ENCODE data around the gene HOATZ.

HOATZ gene

GRCh38 chr11:111577821-111578220 lies 63.2 kb downstream of the HOATZ start:
- Histone ChIP-seq H3F3A (ENCODE audit: insufficient read depth, low read length) (no peaks in the 10 kb centered on the region), H3K9me3 (ENCODE audit: low read length) (no peaks in the 10 kb centered on the region), H3K27ac (ENCODE audit: low read depth, low read length, poor library complexity, severe bottlenecking) (no peak overlapping the region), H3K9ac (ENCODE audit: low read length) (no peak overlapping the region), H3K36me3 (ENCODE audit: insufficient read depth, low read length) (no peaks in the 10 kb centered on the region), H3K79me2 (ENCODE audit: insufficient read depth, low read length) (no peaks in the 10 kb centered on the region), H3K27me3 (ENCODE audit: insufficient read depth, low read length) (no peaks in the 10 kb centered on the region), H3K4me3 (ENCODE audit: low read depth, low read length, poor library complexity, severe bottlenecking) (no peak overlapping the region), H3K9me2 (ENCODE audit: low read depth, low read length) (no peaks in the 10 kb centered on the region), H2AFZ (ENCODE audit: low read length) (no peak overlapping the region), H4K20me1 (ENCODE audit: insufficient read depth, low read length) (no peaks in the 10 kb centered on the region), H3K4me2 (ENCODE audit: low read length) (no peak overlapping the region), H3K4me1 (ENCODE audit: insufficient read depth, low read length, severe bottlenecking) (peaks cover 29% of the 10 kb centered on the region)
- TF ChIP-seq EZH2 (IDR thresholded peaks at IDR 0.05; ENCODE audit: borderline replicate concordance, low read length) (no peak), CTCF (IDR thresholded peaks at IDR 0.05; ENCODE audit: low read length) (no peak)

GRCh38 chr11:111581341-111581740 lies 66.8 kb downstream of the HOATZ start:
- H3K4me3 ChIP-seq (ENCODE audit: low read depth, low read length, poor library complexity, severe bottlenecking), result no peak overlapping the region

DNA sequence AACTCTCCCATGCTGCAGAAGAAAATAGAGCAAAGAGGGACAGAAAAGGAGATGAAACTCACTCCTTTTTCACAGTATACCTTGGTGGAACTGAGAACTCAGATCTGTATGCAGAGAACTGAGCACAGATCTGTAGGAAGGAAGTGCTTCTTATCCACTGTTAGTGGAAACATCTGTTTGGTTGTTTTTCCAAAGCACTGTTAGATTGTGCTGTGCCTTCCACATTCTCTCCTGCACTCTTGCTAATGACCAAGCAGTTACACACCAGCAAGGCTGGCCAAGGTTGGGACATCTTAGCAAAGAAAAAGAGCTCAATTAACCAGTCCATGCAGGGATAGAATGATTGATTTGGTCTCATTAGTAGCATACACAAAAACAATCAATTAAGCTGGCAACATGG lies 67.6 kb downstream of the HOATZ start:
- Histone ChIP-seq H2AFZ (ENCODE audit: low read length) (no peak overlapping the region), H3K4me1 (ENCODE audit: insufficient read depth, low read length, severe bottlenecking) (peaks cover 25% of the 10 kb centered on the region), H3K4me3 (ENCODE audit: low read depth, low read length, poor library complexity, severe bottlenecking) (no peak overlapping the region), H3F3A (ENCODE audit: insufficient read depth, low read length) (no peaks in the 10 kb centered on the region), H3K9me2 (ENCODE audit: low read depth, low read length) (no peaks in the 10 kb centered on the region), H4K20me1 (ENCODE audit: insufficient read depth, low read length) (no peaks in the 10 kb centered on the region), H3K4me2 (ENCODE audit: low read length) (no peak overlapping the region), H3K27me3 (ENCODE audit: insufficient read depth, low read length) (no peaks in the 10 kb centered on the region), H3K27ac (ENCODE audit: low read depth, low read length, poor library complexity, severe bottlenecking) (no peak overlapping the region), H3K36me3 (ENCODE audit: insufficient read depth, low read length) (no peaks in the 10 kb centered on the region), H3K9me3 (ENCODE audit: low read length) (no peaks in the 10 kb centered on the region), H3K9ac (ENCODE audit: low read length) (no peak overlapping the region), H3K79me2 (ENCODE audit: insufficient read depth, low read length) (no peaks in the 10 kb centered on the region)
- TF ChIP-seq EZH2 (IDR thresholded peaks at IDR 0.05; ENCODE audit: borderline replicate concordance, low read length), result no peak
- TF ChIP-seq CTCF (IDR thresholded peaks at IDR 0.05; ENCODE audit: low read length), result no peak

More at GRCh38 chr11:111581341-111581740, 66.8 kb downstream of the HOATZ start:
- Histone ChIP-seq H3K27me3 (ENCODE audit: insufficient read depth, low read length) (no peaks in the 10 kb centered on the region), H2AFZ (ENCODE audit: low read length) (no peak overlapping the region), H3K9me3 (ENCODE audit: low read length) (no peaks in the 10 kb centered on the region), H4K20me1 (ENCODE audit: insufficient read depth, low read length) (no peaks in the 10 kb centered on the region), H3K27ac (ENCODE audit: low read depth, low read length, poor library complexity, severe bottlenecking) (no peak overlapping the region), H3K36me3 (ENCODE audit: insufficient read depth, low read length) (no peaks in the 10 kb centered on the region), H3K79me2 (ENCODE audit: insufficient read depth, low read length) (no peaks in the 10 kb centered on the region), H3K9me2 (ENCODE audit: low read depth, low read length) (no peaks in the 10 kb centered on the region), H3K4me2 (ENCODE audit: low read length) (no peak overlapping the region), H3F3A (ENCODE audit: insufficient read depth, low read length) (no peaks in the 10 kb centered on the region), H3K9ac (ENCODE audit: low read length) (no peak overlapping the region), H3K4me1 (ENCODE audit: insufficient read depth, low read length, severe bottlenecking) (peaks cover 25% of the 10 kb centered on the region)
- TF ChIP-seq CTCF (IDR thresholded peaks at IDR 0.05; ENCODE audit: low read length) (no peak), EZH2 (IDR thresholded peaks at IDR 0.05; ENCODE audit: borderline replicate concordance, low read length) (no peak)
